ENCODE measurements around the gene B4GAT1.

Gene B4GAT1

DNA sequence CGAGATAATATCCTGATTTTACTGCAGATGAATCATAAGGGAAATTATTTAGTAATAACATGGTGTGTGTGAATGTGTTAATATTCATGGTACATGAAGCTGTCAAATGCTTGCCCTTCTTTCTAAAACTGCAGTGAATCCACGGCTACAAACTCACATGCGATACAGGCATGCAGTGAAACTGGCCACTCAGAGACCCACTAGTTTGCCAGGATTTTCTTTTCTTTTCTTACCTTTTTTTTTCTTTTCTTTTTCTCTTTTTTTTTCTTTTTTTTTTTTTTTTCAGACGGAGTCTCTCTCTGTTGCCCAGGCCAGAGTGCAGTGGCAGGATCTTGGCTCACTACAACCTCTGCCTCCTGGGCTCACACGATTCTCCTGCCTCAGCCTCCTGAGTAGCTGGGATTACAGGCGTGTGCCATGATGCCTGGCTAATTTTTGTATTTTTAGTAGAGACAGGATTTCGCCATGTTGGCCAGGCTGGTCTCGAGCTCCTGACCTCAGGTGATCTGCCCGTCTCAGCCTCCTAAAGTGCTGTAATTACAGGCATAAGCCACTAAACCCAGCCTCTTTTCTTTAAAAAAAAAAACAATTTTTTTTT is 26.4 kb upstream of the B4GAT1 start:
- TF ChIP-seq, protein P1, sequence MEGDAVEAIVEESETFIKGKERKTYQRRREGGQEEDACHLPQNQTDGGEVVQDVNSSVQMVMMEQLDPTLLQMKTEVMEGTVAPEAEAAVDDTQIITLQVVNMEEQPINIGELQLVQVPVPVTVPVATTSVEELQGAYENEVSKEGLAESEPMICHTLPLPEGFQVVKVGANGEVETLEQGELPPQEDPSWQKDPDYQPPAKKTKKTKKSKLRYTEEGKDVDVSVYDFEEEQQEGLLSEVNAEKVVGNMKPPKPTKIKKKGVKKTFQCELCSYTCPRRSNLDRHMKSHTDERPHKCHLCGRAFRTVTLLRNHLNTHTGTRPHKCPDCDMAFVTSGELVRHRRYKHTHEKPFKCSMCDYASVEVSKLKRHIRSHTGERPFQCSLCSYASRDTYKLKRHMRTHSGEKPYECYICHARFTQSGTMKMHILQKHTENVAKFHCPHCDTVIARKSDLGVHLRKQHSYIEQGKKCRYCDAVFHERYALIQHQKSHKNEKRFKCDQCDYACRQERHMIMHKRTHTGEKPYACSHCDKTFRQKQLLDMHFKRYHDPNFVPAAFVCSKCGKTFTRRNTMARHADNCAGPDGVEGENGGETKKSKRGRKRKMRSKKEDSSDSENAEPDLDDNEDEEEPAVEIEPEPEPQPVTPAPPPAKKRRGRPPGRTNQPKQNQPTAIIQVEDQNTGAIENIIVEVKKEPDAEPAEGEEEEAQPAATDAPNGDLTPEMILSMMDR (conservative IDR thresholded peaks at IDR 0.05) = 0 out of 2 replicates have a peak, but pooled peaks have one; percentile 9
- peak overlapping the region; percentile 98 for H3K27ac ChIP-seq

DNA sequence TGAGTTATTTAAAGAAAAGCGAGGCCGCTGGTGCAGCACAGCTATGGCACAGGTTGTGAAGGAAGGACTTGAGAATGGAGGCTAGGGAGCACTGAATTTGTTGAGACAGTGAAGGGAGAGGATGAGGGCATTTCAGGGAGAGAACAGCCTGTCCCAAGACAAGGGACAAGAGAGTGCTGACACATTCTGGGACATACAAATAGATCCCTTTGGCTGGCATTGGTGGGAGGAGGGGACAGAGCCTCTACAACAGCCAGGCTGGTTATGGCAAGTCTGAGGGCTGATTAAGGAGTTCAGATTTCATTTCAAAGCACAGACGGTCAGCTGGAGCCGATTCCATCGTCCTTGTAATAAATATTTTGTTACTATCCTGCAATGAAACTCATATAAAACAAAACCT is 25.8 kb upstream of the B4GAT1 start:
- peak overlapping the region; percentile 98 for H3K27ac ChIP-seq
- TF ChIP-seq, protein P1 (conservative IDR thresholded peaks at IDR 0.05) = no peak

DNA sequence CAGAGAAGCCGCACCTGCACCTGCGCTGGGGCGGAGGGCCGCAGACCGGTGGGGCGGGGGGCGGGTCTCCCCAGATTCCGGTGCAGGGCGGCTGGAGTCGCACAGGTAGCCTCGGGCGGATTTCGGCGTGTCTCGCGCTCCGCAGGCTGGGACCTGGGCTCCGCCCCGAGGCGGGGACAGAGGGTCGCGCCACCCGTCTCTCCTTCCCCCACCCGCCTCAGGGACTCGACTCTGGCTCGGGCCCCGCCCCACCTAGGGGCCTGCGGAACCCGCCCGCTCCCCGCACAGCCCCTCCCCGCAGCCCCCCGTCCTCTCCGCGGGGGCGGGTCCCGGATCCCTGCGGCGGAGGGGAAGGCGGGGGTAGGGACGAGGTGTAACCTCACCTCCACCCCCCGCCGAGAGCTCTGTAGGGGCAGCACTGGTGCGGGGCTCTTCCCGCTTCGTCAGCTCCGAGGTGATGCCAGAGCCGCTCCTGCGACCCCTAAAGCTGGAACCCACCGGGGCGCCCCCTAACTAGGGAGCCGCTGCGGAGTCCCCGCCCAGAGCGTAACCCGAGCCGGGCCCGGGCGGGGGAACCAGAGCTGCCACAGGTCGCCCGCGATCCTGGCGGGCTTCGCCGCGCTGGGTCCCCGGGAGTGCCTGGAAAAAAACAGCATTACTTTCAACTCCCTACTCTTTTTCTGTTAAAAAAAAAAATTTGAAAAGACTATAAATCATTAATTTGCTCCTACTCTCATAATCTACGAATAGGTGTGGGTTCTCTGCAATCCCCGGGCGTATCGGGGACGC is 24.4 kb upstream of the B4GAT1 start, which contains the start of gene SLC29A2:
Gene SLC29A2 (minus strand): TSS at position 134 of the 789 bp plus-strand sequence. CDS start 169 bp downstream, outside the sequence.
- TF ChIP-seq, protein P1 (conservative IDR thresholded peaks at IDR 0.05) = no peak
- H3K27ac ChIP-seq = peak within 1 kb of the TSS; percentile 98

DNA sequence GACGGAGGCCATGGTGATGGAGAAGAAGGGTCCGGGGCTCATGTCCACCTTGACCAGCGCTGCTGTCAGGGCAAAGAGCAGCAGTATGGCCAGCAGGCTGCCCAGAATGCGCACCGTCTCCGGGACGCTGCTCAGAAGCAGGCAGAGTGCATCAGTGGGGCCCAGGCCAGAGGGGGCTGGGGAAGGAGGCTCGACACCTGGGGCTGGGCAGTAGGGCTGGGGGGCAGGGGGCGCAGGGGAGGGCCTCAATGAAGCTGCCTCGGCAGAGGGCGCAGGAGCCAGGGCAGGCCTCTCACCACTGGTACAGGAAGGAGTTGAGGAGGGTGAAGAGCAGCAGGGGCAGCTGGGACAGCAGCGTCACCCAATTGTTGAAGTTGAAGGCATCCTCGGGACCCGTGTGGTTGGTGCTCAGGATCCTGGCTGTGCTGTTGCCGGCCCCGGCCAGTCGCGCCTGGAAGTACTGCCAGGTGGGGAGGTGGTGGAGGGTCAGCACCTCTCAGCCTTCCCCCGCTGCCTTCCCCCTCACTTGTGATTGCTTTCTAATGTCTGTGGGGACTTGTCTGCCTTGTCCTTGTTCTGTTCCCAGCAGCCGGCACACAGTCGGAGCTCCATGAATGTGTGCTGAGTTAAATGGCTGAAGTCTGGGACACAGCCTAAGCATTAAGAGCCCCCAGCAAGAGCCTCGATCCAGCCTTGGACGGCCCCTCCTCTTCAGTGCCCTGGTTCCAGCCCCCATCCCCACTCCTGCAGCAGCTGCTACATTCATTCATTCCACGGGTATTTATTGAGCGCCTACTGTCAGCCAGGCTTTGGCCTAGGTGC is 21.9 kb upstream of the B4GAT1 start:
- TF ChIP-seq, protein P1 (conservative IDR thresholded peaks at IDR 0.05) = no peak
- H3K27ac ChIP-seq = peak overlapping the region; percentile 98; the same call in 1 of the 2 replicates

DNA sequence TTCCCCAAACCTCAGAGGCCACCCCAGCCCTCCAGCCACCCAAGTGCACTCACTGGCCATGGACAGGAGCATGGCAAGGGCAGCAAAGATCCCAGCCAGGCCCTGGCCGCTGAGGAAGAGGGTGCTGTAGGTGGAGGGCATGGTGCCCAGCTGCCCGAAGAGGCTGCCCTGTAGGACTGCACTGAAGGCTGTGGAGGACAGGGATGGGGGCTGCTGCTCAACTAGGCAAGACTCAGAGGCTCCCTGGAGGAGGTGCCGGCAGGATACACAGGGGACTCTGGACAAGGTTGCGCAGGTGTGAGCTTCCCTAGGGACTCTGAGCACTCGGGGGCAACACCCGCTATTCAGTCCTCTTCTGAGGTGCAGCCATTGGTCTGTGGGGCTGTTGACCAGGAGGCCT is 21.1 kb upstream of the B4GAT1 start:
- TF ChIP-seq, protein P1 (conservative IDR thresholded peaks at IDR 0.05) = no peak
- H3K27ac ChIP-seq = peak overlapping the region; percentile 98; the same call in 1 of the 2 replicates

DNA sequence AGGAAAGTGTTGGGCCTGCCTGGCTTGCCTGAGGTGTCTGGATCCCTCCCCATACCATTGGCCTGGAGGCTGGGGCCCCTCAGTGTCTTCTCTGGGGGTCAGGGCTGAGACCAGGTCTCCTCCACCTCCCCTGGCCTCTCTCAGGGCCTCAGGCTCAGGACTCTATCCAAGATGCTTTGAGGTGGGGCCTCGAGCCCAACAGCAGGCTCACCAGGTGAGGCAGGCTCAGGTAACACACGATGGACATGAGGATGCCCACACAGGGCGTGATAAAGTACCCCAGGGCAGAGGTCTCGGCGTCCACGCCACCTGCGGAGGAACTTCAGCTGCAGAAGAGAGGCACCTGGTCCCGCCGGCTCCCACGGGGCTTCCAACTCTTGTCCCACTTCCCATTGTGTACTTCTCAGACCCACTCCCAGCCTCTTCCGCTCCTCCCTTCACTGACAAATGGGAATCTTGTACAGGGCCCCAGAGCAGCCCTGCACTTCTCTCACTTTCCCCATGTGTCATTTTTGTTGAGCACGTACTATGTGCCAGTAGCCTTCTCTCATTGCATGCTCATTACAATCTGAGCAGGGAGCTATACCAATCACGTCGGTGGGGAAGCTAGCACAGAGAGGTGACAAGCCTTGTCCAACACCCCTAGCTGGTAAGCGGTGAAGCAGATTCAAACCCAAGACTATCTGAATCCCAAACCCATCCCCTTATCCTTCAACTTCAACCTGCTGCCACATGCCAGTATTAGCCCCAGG is 20.3 kb upstream of the B4GAT1 start:
- TF ChIP-seq, protein P1 (conservative IDR thresholded peaks at IDR 0.05) = no peak
- H3K27ac ChIP-seq = no peak overlapping the region; the same call in 1 of the 2 replicates

Data from VCaP (cell line).